Esophagus squamous epithelium (tissue), 5 donors: ENCODE results near the gene ADK. TPM values are rescaled to one million over a fixed set of nuclear protein-coding genes. Genes with fewer than 3 reads are reported as not detected.
A peak's percentile ranks its signal among the peaks of the same experiment; 100 is the strongest.

Experiments used
- DNase-seq: peaks from one replicate; lab custom pipeline; 2025; lab: John Stamatoyannopoulos, UW
- H3K27ac ChIP-seq, 4 donors: fragments of 200-600 bp; sonication (generic); one replicate each; pipeline ENCODE4 v1.5.1; 2016 to 2019; ENCODE audit warnings: mild to moderate bottlenecking in 1 of 4
- H3K27me3 ChIP-seq, 4 donors: fragments of 200-600 bp; sonication (generic); 1 replicate in 3 of 4; 2 replicates in 1 of 4; pipeline versions ENCODE4 v1.5.1 to v1.6.0; 2017 to 2021; ENCODE audit warnings: antibody characterized with exemption in 1 of 4
- H3K36me3 ChIP-seq, 3 donors: fragments of 200-600 bp; sonication (generic); one replicate each; pipeline ENCODE4 v1.5.1; 2016 to 2019
- H3K4me1 ChIP-seq, 3 donors: fragments of 200-600 bp; sonication (generic); one replicate each; pipeline ENCODE4 v1.5.1; 2017 to 2019
- H3K4me3 ChIP-seq, 4 donors: fragments of 200-600 bp; sonication (generic); 1 replicate in 3 of 4; 2 replicates in 1 of 4; pipeline ENCODE4 v1.5.1; 2016 to 2019; ENCODE audit warnings: mild to moderate bottlenecking in 2 of 4, moderate library complexity in 1 of 4
- H3K9me3 ChIP-seq, 3 donors: fragments of 200-600 bp; sonication (generic); one replicate each; pipeline ENCODE4 v1.5.1; 2016 to 2019
- POLR2A ChIP-seq, 4 donors: fragments of 450-650 bp; IDR thresholded peaks; one replicate each; pipeline ENCODE4 v1.6.1; 2017; ENCODE audit warnings: antibody characterized with exemption in 4 of 4, mild to moderate bottlenecking in 4 of 4, moderate library complexity in 3 of 4
- WGBS, 2 donors: methylation state at CpG; one replicate each; pipeline ENCODE4 v1.1.5; 2018; 5-methylcytosine and 5-hydroxymethylcytosine counted together
- intact Hi-C: fragments of 100-400 bp; cut with DNase I; formaldehyde crosslinking; loops from one replicate; pipeline ENCODE4 v1.15.0; 2022
- total RNA-seq, 4 donors: library from RNA; depleted of rRNA; stranded (reverse); fragments of >200 nt; gene quantifications; one replicate each; pipeline ENCODE4 v1.1.0, GENCODE V29; 2016
- TF ChIP-seq, protein P1 (sequence below), 6 experiments: fragments of 450-650 bp in 4 of 6; fragments of 200-600 bp in 2 of 6; sonication (generic) in 2 of 6; IDR thresholded peaks; one replicate each; pipeline ENCODE4 v1.5.1; 2016 to 2019; ENCODE audit warnings: antibody characterized with exemption in 6 of 6, mild to moderate bottlenecking in 4 of 6, moderate library complexity in 4 of 6
- donor health status: DM: yes; HTN: yes; CAD: no.

The ADK gene
- total RNA-seq, 4 donors from 2014 or later, result 43.3 to 78.4 (median 68.4) TPM

DNA sequence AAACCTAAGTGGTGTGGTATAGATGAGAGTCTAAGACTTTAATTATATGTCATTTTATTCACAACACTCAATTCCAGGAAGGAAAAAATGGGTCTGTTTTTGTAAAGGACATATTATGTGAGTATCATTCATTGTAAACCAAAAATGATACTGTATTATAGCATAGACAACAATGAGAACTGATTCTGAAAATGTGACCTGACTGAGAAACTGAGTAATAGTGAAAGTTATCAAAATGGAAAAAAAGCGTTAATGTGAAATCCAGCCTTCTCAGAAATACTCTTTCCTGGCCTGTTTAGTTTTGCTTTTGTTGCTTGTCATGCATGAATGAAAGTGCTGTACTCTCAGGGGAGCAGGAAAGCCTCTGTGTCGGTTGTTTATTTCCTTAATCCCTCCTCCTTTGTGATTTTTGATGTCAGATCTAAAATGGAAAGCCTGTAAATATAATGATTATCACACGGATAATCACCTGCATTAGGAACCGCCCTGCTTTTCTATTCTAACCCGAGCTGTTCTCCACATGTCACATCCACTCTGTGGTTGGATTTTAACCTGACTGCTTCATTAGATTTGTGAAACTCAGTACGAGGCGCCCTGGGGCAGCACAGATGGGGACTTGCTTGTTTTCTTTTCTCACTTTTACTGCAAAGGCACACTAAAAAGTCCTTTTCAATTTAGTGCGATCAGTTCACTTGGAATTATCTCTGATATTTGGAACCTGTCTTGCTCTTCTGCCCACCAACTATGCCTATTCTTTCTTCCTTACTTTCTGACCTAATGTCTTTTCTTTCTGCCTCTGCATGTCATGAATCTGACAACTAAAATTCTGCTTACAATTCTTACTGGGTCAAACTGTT is 434.4 kb downstream of the ADK start:
- H3K27me3 ChIP-seq, result no peaks in the 10 kb centered on the region
- no peak for DNase-seq
- peak overlapping the region in 3 of 4 donors; percentile 65 to 71 (median 66) for H3K27ac ChIP-seq
- H3K9me3 ChIP-seq, result no peaks in the 10 kb centered on the region
- H3K4me1 ChIP-seq, result peaks cover 14 to 57% (median 29%) of the 10 kb centered on the region in 3 donors
- TF ChIP-seq POLR2A (IDR thresholded peaks at IDR 0.05), result no peak
- TF ChIP-seq, protein P1, sequence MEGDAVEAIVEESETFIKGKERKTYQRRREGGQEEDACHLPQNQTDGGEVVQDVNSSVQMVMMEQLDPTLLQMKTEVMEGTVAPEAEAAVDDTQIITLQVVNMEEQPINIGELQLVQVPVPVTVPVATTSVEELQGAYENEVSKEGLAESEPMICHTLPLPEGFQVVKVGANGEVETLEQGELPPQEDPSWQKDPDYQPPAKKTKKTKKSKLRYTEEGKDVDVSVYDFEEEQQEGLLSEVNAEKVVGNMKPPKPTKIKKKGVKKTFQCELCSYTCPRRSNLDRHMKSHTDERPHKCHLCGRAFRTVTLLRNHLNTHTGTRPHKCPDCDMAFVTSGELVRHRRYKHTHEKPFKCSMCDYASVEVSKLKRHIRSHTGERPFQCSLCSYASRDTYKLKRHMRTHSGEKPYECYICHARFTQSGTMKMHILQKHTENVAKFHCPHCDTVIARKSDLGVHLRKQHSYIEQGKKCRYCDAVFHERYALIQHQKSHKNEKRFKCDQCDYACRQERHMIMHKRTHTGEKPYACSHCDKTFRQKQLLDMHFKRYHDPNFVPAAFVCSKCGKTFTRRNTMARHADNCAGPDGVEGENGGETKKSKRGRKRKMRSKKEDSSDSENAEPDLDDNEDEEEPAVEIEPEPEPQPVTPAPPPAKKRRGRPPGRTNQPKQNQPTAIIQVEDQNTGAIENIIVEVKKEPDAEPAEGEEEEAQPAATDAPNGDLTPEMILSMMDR (IDR thresholded peaks at IDR 0.05), result no peak
- peak overlapping the region in 2 of 4 donors; percentile 12 to 14 for H3K4me3 ChIP-seq
- intact Hi-C loops, result no loop called here
- WGBS, 2 donors, result 7 to 8% methylated on average over 8 of the region's 8 CpGs
- no peaks in the 10 kb centered on the region for H3K36me3 ChIP-seq

DNA sequence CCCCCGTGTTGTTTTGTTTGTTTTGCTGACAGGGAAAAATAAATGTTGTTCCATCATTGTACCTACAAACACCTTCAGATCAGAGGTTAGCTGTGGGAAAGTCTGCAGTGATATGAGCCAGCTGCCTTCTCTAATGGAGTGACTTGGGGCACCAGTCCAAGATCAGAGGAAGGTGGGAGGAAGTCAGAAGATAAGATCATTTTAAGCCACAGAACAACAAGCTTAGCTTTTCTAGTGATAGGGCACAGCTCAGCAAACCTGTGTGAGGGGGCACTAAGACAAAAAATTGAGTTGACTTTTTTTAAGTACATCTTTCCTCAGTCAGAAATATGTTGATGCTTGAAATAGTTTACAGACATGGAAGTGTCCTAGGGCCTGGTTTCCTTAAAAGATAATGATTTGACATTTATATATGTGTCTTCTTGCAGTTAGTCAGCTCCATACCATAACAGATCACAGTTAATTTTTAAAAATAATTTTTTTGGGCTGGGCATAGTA is 435.1 kb downstream of the ADK start:
- H3K27me3 ChIP-seq, result no peaks in the 10 kb centered on the region
- 0% methylated on average over 1 of the region's 1 CpG for WGBS, 2 donors
- no peak for DNase-seq
- H3K4me3 ChIP-seq, result peak overlapping the region in 1 of 4 donors; percentile 12
- peak in 1 of 4 donors; percentile 15 for TF ChIP-seq POLR2A (IDR thresholded peaks at IDR 0.05)
- TF ChIP-seq, protein P1 (IDR thresholded peaks at IDR 0.05), result no peak
- intact Hi-C loops, result no loop called here
- H3K36me3 ChIP-seq, result no peaks in the 10 kb centered on the region
- H3K27ac ChIP-seq, result peak overlapping the region in 3 of 4 donors; percentile 65 to 71 (median 66)
- no peaks in the 10 kb centered on the region for H3K9me3 ChIP-seq
- peaks cover 14 to 60% (median 29%) of the 10 kb centered on the region in 3 donors for H3K4me1 ChIP-seq

DNA sequence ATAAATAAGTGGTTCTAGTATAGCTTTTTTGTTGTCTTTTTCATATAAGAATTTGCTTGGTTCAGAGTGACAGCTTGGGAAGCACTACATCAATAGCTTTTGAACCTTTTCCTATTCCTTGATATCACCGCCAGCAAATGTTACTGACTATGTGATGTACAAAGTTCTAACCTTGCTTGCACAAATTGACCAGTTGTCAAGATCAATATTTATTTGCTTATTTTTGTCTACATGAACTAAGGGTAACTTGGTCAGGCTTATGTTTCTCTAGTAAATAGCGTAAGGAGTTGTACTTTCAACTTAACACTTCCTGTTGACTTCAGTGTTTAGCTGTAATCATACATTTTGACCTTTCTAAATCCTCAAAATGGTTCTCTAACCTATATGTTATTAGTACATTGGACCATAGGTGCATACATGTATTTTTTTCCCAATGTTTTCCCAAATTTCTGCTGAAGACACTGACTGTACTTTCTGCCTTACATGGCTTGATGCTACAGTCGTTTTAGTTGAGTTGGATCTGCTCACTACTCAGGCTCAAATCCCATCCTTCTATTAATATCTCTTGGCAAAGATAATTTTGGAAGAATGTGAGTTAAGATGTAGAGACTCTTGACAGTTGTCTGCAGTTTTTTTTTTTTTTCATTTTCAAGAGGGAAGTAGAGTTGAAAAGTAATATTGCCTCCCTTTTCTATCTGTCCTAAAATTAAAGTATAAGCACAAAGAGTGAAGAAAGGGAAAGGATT is 436.3 kb downstream of the ADK start:
- Histone ChIP-seq H3K4me3 (no peak overlapping the region), H3K4me1 (peaks cover 14 to 60% (median 29%) of the 10 kb centered on the region in 3 donors), H3K27me3 (no peaks in the 10 kb centered on the region), H3K9me3 (no peaks in the 10 kb centered on the region), H3K27ac (peak overlapping the region in 2 of 4 donors; percentile 52 to 66), H3K36me3 (no peaks in the 10 kb centered on the region)
- WGBS, 2 donors, result 73 to 76% methylated on average over 3 of the region's 3 CpGs
- intact Hi-C loops, result no loop called here
- DNase-seq, result no peak
- TF ChIP-seq POLR2A (IDR thresholded peaks at IDR 0.05), result no peak
- TF ChIP-seq, protein P1 (IDR thresholded peaks at IDR 0.05), result no peak

DNA sequence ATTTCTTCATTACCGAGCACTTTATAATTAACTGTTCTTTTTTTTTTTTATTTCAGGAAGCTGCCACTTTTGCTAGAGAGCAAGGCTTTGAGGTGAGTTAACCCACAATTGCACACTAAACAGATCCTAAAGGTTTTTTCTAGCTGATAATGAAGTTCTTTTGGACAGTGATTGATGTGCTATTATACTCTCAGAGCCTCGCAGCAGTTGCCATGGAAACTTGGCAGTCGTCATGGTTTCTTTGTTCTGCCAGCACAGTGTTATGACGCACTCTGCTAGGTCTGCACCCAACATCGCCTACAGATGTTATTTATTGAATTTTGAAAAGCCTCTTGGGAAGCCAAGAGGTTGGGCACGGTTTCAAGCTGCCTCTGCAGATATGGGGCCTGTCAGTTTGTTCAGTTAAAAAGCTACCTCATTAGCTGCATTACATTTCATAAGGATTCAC is 438.2 kb downstream of the ADK start:
- Histone ChIP-seq H3K4me3 (no peak overlapping the region), H3K9me3 (no peaks in the 10 kb centered on the region), H3K27ac (peak overlapping the region in 3 of 4 donors; percentile 45 to 77 (median 69)), H3K36me3 (no peaks in the 10 kb centered on the region), H3K27me3 (no peaks in the 10 kb centered on the region), H3K4me1 (peaks cover 21 to 78% (median 29%) of the 10 kb centered on the region in 3 donors)
- WGBS, 2 donors, result 3 to 6% methylated on average over 6 of the region's 6 CpGs
- DNase-seq, result peak; percentile 7
- TF ChIP-seq, protein P1 (IDR thresholded peaks at IDR 0.05), result no peak
- no peak for TF ChIP-seq POLR2A (IDR thresholded peaks at IDR 0.05)
- intact Hi-C loops, result no loop called here
